COLO668 (cell line): Measurements from ENCODE around the gene PPP1R3E.
A peak's percentile ranks its signal among the peaks of the same experiment; 100 is the strongest.
"Not testable (repeated sequence)": the region's sequence is repeated elsewhere in the genome, so short reads cannot be mapped to it uniquely, and the experiment has no call there.

Experiments
- DNase-seq: peaks from one replicate; lab custom pipeline; 2025; ENCODE audit not compliant: unreplicated experiment; lab: John Stamatoyannopoulos, UW

PPP1R3E gene

DNA sequence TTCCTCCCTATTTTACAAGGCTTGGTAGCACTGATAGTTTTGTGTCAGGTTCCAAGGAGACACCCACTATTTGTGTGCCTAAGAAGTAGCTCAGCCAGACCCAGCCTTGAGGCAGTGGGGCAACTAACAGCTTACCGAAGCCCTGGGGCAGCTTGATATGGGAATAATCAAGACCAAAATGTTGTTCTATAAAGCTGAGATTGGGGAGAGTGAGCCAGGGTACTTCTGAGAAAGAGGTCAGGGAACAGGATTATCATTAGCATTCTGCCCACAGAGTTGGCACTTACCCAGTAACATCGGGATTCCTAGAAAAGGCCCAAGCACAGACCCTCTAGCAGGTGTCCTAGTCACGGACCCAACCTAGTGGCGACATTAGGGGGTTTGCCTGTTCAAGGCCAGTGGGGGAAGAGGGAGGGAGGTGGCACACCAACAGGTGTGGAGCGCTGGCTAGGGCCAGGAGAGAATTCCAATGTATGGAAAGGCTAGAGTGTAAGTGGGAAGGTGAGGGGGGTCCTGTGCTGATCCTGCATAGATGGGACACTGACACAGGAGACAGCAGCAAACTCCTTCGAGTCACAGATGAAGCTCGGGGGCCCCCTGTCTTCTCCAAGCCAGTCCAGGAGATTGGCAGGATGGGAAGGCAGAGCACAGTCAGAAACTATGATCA lies 4.9 kb downstream of the PPP1R3E start:
- no peak for DNase-seq

DNA sequence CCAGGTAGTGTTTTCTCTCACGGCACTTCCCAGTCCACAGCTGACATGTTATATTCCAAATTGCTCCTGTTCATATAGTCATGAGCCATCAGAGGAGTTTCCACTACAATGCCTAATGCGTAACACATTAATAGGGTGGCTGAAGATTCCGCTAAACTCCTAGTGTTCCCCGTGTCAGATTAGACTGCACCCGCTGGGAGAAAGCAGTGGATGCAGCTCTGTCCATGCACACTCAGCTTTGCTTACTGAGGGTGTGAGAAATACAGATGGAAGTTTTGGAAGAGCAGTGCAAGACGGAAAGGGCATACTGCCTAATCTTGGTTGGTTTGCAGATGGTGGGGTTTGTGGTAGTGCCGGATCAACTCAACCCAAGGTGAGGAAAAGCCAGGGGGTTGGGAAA lies 5.6 kb downstream of the PPP1R3E start:
- no peak for DNase-seq

DNA sequence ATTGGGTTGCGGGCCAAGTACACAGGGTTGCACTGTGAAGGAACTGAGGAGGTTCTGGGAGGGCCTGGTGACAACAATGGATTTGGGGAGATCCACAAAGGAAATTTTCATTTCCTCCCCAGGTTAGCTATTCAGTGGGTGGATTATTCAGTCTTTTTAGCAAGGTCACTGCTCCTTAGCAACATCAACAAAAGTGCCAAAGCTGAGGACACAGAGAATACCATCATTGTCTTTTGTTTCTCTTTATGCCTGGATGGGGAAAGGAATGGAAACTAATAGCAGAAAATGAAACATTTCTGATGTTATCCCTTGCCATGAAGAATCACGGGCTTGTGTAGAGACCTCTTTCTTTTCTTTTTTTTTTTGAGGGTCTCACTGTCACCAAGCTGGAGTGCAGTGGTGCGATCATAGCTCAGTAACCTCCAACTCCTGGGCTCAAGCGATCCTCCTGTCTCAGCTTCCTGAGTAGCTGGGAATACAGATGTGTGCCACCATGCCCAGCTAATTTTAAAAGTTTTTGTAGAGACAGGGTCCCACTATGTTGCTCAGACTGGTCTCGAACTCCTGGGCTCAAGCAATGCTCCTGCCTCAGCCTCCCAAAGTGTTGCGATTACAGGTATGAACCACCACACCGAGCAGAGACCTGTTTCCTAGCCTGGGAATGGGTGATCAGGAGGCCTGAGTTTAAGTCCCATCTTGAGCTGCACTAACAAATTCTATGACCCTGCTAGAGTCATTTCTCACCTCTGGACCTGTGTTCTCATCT lies 6.5 kb downstream of the PPP1R3E start:
- DNase-seq = no peak

DNA sequence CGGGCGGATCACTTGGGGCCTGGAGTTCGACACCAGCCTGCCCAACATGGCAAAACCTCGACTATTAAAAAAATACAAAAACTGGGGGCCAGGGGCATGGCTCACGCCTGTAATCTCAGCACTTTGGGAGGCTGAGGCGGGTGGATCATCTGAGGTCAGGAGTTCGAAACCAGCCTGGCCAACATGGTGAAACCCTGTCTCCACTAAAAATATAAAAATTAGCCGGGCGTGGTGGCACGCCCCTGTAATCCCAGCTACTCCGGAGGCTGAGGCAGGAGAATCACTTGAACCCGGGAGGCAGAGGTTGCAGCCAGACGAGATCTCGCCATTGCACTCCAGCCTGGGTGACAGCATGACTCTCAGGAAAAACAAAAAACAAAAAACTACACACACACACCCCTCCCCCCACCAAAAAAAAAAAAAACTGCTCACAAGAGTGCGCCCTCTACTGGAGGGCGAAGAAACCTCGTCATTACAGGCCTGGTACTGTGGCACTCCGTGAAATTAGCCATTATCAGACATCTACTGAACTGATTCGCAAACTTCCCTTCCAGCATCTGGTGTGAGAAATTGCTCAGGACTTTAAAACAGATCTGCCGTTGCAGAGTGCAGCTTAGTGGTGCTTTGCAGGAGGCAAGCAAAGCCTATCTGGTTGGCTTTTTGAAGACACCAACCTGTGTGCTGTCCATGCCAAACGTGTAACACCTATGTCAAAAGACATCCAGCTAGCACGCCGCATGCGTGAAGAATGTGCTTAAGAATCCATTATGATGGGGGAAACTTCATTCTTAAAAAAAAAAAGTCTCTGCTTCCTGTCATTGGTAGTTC lies 7.7 kb downstream of the PPP1R3E start:
- DNase-seq = peak; percentile 66

DNA sequence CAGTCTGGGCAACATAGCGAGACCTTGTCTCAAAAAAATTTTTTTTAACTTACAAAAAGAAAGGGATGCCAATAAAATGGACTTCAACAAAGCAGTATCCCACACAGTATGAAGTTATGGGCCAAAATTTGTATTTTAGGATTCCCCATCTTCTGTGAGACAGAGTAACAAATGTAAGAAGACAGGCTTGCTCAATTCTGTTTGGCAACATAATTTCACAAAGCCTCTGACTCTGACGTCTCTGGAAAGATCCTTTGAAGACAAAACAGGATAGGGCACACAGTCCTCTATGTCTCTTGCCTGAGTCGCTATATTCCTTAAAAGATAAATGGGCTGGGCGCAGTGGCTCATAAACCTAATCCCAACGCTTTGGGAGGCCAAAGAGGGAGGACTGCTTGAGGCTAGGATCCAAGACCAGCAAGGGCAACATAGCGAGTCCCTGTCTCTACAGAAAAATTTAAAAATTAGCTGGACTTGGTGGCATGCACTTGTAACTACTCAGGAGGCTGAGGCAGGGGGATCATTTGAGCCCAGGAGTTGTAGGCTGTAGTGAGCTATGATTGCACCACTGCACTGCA lies 15.7 kb downstream of the PPP1R3E start:
- DNase-seq = no peak

DNA sequence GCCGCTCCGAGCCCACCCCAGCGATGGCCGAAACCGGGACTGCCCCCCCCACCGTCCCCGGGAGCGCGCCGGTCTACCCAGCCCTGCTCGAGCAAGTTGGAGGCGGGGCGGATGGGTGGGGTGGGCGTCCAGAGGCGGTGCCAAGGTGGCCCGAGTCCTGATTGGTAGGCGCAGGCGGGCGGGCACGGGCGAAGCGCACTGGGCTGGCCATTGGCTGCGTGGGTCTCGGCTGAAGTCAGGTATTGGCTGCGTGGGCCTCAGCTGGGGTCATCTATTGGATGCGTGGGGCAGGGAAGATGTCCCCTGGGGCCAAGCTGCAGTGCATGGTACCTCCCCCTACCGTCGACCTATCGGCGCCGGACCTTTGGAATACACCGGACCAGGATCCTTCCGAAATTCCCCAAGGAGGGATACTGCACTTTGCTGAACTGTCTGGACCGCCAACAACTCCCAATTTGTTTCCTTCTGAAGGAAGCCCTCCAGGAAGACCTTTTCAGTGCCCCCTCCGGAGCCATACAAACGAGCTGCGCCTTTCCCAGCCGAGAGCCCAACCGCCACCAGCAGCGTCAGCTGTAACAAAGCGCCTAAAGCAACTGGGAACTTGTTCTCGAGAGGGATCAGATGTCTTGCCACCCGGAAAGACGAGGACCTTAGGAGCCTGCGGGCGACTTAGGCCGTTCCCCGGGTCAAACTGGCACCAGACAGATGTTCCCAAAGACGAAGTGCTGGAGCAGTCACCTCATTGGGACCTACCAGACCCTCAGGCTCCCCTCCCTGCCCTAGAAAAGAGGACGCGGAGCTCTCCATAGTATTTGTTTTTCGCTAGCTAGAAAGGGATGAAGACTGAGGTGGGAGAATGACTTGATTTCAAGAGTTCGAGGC lies 16.4 kb downstream of the PPP1R3E start, which contains the start of gene HOMEZ:
Gene HOMEZ (minus strand): TSS at position 113 of the 882 bp plus-strand sequence. CDS start 180 bp downstream, outside the sequence.
- DNase-seq = peak; percentile 98

DNA sequence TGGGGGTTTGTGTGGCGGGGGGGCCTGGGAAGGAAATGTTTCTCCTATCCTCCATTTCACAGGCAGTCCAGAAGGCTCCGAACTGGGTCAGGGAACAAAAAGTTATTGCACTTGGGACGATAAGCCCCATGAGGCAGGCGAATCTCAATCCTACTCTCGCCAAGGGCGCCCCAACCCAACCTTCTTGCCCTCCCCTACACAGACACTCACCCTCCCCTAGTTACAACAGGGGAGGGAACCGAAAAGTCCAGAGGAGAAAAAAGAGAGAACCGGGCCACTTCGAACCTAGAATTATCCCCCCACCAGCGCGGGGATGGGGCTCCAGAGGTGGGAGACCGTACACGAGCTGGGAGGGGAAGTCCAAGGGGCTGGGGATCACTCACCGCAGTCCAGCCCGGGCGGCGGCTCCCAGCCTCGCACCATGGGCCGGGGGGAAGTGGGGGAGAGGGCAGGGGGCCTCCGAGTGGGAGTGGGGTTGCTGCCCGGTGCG lies 17.1 kb downstream of the PPP1R3E start:
- DNase-seq = no peak

DNA sequence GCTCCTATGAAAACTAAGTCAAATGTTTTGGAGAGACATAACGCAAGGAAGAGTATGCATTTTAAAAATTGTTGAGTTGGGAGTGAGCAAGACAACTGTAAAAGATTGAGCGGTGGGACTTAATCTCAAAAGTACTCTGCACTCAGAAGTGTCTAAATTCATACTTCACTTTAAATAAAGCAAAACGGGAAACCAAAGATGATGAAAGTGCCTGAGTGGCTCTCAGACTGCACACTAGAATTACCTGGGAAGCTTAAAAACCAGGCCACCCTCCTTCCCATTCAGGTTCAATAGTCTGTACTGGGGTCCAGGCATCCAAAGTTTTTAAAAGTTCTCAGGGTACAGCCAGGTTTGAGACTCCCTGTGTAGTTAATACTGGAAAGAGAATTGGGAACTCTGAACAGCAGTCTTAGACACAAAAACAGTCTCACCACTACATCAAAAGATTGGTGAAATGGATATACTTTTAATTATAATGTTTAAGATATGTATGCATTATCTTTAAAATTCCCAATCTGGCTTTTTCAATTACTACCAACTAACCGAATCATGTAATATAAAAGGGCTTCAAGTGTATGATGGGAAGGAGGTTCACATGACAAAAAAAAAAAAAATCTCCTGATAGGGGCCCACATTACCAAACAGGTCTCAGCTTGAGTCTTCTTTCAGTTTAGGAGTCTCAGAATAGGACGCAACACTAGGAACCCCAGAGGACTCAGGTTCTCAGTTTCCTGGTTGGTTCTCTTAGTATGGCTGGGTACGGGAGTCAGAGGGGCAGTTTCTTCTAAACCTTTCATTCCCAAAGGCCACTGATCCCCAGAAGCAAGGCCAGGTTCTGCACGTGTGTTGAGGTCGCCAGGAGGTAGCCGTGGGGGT lies 17.8 kb downstream of the PPP1R3E start:
- no peak for DNase-seq

DNA sequence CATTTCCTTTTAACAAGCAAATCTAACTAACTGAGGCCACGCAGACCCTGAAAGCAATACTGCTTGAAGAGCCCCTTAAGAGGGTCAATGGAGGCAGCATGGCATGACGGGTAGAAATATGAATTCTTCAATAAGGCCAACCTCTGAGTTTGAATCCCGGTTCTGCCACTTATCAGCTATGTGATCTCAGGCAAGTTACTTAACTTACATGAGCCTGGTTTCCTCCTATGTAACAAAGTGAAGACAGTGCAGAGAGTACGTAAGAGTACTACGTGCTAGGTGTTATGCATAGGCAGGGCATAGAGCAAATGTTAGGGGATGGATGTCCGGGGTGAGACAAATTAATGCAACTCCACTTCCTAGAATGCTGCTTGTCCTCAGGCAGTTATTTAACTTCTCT lies 21.4 kb downstream of the PPP1R3E start:
- DNase-seq = no peak

DNA sequence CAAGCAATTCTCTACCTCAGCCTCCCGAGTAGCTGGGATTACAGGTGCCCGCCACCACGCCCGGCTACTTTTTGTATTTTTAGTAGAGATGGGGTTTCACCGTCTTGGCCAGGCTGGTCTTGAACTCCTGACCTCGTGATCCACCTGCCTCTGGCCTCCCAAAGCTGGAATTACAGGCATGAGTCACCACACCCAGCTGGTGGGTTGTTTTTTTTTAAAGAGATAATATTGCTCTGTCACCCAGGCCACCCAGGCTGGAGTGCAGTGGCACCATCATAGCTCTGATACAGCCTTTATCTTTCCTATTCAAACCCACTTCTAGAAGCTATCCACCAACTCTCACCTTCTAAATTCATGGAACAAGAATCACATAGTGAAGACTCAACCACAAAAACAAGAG lies 24.7 kb downstream of the PPP1R3E start:
- not testable (repeated sequence) for DNase-seq

DNA sequence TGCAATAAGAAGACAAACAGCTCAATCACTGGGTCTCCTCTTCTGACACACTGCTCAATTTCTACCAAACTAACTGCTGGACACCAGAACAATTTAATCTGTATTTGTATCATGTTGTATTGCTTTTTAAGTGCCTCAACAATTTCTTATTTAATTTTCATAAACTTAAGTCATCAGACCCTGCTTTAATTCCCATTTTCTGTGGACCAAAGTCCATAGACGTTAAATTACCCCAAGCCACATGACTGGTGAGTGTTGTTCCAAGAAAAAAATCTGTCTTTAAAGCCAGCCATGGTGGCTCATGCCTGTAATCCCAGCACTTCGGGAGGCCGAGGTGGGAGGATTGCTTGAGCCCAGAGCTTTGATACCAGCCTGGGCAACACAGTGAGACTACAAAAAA lies 25.5 kb downstream of the PPP1R3E start:
- DNase-seq = no peak

DNA sequence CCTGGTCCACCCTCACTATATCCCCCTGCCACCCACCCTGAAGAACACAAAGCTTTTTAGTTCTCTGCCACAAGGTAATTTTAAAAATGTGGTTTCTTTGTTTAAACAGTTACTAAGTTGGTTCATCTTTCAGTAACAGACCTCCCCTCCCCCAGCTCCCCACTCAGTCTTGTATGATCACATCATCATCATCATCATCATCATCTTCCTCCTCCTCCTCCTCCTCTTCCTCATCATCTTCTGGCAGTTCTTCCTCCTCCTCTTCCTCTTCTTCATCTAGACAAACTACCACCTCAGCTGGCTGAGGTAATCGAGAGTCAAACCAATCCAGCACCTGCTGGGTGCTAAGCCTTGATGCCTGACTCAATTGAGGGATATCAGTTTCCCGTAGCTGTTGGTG lies 27.2 kb downstream of the PPP1R3E start:
- no peak for DNase-seq

DNA sequence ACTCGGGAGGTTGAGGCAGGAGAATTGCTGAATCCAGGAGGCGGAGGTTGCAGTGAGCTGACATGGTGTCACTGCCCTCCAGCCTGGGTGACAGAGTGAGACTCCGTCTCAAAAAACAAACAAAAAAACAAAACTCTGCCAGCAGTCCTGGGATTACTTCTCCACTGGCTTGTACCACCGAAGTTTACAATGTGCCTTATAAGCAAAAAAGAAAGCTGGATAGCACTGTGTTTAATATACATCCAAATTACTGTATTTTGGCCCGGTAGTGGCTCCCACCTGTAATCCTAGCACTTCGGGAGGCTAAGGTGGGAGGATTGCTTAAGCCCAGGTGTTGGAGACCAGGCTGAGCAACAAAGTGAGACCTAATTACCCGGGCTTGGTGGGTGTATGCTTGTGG lies 33.5 kb downstream of the PPP1R3E start:
- DNase-seq = no peak

DNA sequence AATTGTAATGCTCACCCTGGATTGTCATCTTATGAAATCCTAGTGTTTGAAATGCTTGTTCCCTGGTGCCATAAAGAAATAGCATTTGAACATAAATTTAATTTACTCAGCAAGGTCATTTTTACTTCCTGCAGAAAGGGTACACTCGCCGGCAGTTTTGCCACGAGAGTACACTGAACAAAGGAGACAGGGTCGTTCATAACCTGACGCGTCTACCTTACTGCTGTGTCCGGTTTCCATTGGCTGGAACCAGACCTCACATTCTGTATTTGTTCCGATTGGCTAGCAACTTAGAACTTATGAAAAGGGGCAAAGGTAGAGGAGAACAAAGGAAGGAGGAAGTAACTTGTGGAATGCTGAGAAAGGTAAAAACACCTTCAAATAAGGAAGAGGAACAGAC lies 41.8 kb downstream of the PPP1R3E start:
- not testable (repeated sequence) for DNase-seq

DNA sequence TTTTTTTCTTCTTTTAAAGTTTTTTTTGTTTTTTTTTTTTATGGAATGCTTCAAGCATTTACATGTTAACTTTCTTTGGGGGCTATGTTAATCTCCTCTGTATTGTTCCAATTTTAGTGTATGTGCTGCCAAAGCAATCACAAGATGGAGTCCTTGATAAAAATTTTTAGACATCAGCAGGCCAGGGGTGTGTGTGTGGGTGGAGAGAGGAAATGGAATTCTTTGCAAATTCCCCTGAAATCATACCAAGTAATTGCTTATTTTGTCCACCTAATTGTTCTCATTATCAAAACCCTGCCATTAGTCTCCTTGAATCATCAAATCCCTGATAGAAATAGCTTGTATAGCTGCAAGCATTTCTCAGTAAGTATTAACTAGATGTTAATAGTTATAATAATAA lies 43.2 kb downstream of the PPP1R3E start:
- no peak for DNase-seq

DNA sequence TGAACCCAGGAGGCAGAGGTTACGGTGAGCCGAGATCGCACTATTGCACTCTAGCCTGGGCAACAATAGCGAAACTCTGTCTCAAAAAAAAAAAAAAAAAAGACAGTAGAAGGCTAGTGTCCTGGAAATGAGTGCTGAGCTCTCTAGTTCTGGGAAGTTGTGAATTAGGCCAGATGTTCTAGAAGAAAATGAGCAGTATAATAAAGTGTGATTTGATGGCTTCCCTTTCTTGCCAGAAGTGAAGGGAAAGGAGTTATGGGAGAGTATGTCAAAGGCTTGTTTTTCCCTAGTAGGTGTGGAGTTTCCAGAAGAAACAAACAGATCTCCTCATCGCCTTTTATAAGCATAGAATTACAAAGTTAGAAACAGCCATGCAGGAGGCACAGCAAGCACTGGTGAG lies 44.4 kb downstream of the PPP1R3E start:
- DNase-seq = no peak

DNA sequence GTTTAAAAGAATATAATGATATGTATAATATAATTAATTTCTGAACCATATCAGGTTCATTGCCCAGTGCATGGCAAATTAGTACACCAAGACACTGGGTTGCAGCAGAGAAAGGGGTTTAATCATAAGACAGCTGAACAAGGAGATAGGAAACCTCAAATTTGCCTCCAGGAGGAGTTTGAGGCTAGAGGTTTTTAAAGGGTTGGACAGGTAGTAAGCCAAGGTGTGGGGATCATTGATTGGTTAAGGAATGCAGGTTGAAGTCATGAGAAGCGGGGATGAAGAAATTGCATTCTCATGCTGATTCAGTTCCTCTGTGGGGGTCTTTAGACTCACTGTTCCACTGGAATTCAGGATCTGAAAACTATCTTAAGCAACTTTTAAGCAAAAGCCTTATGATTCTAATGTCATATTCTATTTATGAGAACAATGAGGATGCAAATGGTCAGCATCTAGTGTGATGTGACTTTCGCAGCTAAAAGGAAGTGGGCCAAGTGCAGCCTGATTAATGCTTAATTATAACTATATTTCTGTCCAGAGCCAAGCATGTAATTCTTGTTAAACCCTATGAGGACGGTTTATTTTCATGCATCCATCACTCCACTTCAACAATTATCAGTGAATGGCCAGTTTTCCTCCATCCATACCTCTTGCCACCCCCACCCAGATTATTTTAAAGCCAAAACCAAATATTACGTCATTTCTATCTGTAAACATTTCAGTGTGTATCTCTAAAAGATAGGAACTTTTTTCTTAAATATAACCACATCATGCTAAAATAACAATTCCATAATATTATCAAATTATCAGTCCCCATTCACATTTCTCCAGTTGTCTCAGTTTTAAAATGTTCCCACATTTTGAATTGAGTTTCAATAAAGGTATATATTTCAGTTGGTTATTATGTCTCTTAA lies 50.0 kb downstream of the PPP1R3E start:
- no peak for DNase-seq

DNA sequence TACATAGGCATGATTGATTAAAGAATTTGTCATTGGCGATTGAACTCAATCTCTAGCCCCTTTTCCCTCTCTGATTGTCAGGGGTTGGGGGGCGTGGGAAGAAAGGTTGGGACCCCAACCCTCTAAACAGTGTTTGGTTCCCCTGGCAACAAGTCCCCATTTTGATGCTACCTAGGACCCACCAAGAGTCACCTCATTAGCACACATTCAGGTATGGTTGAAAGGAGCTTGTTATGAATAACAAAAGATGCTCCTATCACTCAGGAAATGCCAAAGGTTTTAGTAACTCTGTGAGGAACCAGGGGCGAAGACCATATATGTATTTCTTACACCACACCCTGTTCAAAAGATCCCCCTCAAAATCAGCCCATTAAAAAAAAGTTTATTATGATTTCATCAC lies 50.7 kb downstream of the PPP1R3E start:
- no peak for DNase-seq
